Type B pancreatic cell (in vitro differentiated cells): ENCODE data around the gene FMNL2. TPM values are rescaled to one million over a fixed set of nuclear protein-coding genes. Genes with fewer than 3 reads are reported as not detected.

Source experiments
- DNase-seq: peaks from one replicate; pipeline ENCODE4 v3.0.0; 2021; ENCODE audit warnings: mixed read lengths; ENCODE audit not compliant: unreplicated experiment; ENCODE audit errors: extremely low spot score
- H3K27ac Mint-ChIP-seq: 2 replicates; pipeline ENCODE4 v1.8.0; 2021; ENCODE audit warnings: mild to moderate bottlenecking, mixed read lengths
- H3K27me3 Mint-ChIP-seq: 2 replicates; pipeline ENCODE4 v1.8.0; 2021; ENCODE audit warnings: mixed read lengths
- H3K36me3 Mint-ChIP-seq: 2 replicates; pipeline ENCODE4 v1.8.0; 2021; ENCODE audit warnings: mixed read lengths
- H3K4me1 Mint-ChIP-seq: one replicate; pipeline ENCODE4 v1.8.0; 2021; ENCODE audit warnings: mixed read lengths; ENCODE audit not compliant: unreplicated experiment
- H3K4me3 Mint-ChIP-seq: 2 replicates; pipeline ENCODE4 v1.8.0; 2021; ENCODE audit warnings: mild to moderate bottlenecking, mixed read lengths
- H3K9me3 Mint-ChIP-seq: 2 replicates; pipeline ENCODE4 v1.8.0; 2021; ENCODE audit warnings: mixed read lengths
- CTCF ChIP-seq: fragments of 200-600 bp; sonication (generic); conservative IDR thresholded peaks from 2 replicates; pipeline ENCODE4 v1.5.0; 2021; ENCODE audit warnings: antibody characterized with exemption, mild to moderate bottlenecking
- total RNA-seq: library from RNA; stranded (reverse); gene quantifications from 2 replicates; pipeline ENCODE4 v1.2.1, GENCODE V29; 2021; ENCODE audit warnings: low replicate concordance

FMNL2 gene
- total RNA-seq, 1 donor from 2014 or later, result 62.1 TPM

DNA sequence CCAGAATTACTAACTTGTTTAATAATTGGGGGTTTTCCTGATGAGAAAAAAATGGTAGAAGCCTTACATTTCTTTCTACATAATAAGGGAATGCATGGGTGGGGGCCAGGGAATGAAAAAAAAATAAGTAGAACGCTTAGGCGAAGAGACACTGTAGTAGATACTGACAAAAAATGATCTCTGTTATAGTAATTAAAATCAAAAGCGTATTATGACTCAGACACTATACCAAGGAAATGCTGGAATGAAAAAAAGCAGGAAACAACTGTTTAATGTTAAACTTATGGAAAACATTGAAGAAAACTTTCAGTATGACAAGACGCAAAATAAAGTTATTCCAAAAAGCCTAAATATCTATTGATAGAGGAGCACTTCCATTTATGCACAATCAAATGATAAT lies 339.4 kb downstream of the FMNL2 start:
- no peak overlapping the region for H3K27ac Mint-ChIP-seq
- no peak for DNase-seq
- no peak for TF ChIP-seq CTCF
- no peaks in the 10 kb centered on the region for H3K27me3 Mint-ChIP-seq
- no peaks in the 10 kb centered on the region for H3K9me3 Mint-ChIP-seq
- no peaks in the 10 kb centered on the region for H3K4me1 Mint-ChIP-seq
- H3K4me3 Mint-ChIP-seq, result no peak overlapping the region
- H3K36me3 Mint-ChIP-seq, result peaks cover 16% of the 10 kb centered on the region

DNA sequence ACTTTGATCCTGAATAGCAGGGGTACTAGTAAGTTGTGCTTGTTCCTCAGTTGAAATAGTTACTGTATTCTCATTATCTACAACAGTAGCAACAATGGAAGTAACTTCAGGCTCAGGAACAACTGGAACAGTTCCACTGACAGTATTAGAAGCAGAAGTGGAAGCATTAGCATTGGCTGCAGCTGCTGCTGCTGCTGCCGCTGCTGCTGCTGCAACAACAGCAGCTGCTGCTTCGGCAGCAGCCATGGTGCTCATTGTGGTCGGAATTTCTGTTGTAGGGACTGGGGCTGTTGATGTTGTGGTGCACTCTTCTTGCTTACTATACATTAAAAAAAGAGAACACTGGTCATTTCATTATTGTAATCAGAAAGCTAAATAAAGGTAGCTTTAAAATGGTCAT lies 341.5 kb downstream of the FMNL2 start:
- no peak for TF ChIP-seq CTCF
- Mint-ChIP-seq H3K4me1 (no peaks in the 10 kb centered on the region), H3K9me3 (no peaks in the 10 kb centered on the region), H3K36me3 (peaks cover 20% of the 10 kb centered on the region), H3K27me3 (no peaks in the 10 kb centered on the region), H3K27ac (no peak overlapping the region), H3K4me3 (no peak overlapping the region)
- no peak for DNase-seq

DNA sequence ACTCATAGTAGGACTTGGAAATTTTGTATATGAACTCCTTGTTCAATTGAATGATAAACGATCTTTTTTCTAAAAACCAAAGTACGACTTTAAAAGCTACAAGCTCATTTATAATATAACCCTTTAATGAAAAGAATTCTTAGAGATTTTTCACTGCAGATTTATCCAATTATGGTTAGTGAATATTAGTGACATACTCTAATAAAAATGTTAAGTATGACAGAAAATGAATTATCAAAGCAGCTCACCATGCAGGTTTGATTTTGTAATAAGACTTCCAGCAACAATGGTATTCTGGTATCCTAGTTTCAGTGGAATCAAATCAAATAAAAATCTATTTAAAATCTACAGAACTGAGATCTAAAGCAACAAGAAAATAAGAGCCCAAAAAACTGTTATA lies 343.8 kb downstream of the FMNL2 start:
- Mint-ChIP-seq H3K4me3 (no peak overlapping the region), H3K27ac (no peak overlapping the region), H3K9me3 (no peaks in the 10 kb centered on the region), H3K27me3 (no peaks in the 10 kb centered on the region), H3K36me3 (peaks cover 24% of the 10 kb centered on the region), H3K4me1 (no peaks in the 10 kb centered on the region)
- TF ChIP-seq CTCF, result no peak
- DNase-seq, result no peak

- H3K27ac Mint-ChIP-seq, result no peak overlapping the region
- H3K4me3 Mint-ChIP-seq, result no peak overlapping the region
- H3K27me3 Mint-ChIP-seq, result no peaks in the 10 kb centered on the region
- DNase-seq, result no peak
- peak; percentile 41 for TF ChIP-seq CTCF
- H3K4me1 Mint-ChIP-seq, result no peaks in the 10 kb centered on the region
- H3K9me3 Mint-ChIP-seq, result no peaks in the 10 kb centered on the region
- peaks cover 41% of the 10 kb centered on the region for H3K36me3 Mint-ChIP-seq
These were observed 347.7 kb downstream of the FMNL2 start for GRCh38 chr2:152682663-152683062.

DNA sequence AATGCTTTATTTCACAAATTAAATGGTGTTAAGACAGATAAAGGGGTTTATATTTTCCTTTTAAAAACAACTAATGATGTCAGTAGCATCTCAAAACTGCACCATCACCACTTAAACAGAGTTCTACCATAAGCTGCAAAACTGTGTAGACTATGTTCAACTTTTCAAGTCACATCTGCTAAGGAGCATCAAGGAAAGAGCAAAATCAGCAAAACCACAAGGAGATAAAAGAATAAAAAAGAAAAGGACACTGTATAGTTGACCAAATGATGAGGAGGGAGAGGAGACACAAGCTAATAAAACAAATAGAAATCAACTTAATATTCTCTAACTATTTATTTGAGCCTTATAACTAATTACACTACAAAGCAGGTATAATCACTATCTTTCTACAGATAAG lies 348.4 kb downstream of the FMNL2 start:
- Mint-ChIP-seq H3K27me3 (no peaks in the 10 kb centered on the region), H3K4me3 (no peak overlapping the region), H3K9me3 (no peaks in the 10 kb centered on the region), H3K36me3 (peaks cover 43% of the 10 kb centered on the region), H3K4me1 (no peaks in the 10 kb centered on the region), H3K27ac (no peak overlapping the region)
- no peak for TF ChIP-seq CTCF
- no peak for DNase-seq

DNA sequence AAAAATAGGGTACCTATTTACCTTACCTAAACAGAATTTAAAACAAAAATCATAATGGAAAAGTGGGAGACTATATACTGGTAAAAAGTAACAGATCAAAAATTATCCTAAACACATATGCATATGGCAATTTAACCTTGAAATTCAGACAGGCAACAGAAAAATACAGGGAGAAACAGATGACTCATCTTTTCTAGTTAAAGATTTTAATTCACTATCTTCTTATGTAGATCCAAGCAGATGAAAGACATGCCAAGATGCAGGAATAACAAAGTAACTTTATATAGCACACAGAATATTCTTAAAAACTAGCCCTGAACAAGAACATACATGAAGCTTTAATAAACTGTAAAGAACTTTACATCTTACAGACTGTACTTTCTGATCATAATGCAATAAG lies 351.3 kb downstream of the FMNL2 start:
- Mint-ChIP-seq H3K36me3 (peaks cover 35% of the 10 kb centered on the region), H3K4me3 (no peak overlapping the region), H3K27me3 (no peaks in the 10 kb centered on the region), H3K4me1 (no peaks in the 10 kb centered on the region), H3K9me3 (no peaks in the 10 kb centered on the region), H3K27ac (no peak overlapping the region)
- no peak for DNase-seq
- no peak for TF ChIP-seq CTCF
